ENCODE results near the gene IGFALS.

The IGFALS gene

GRCh38 chr16:1775846-1776671 is 17.4 kb downstream of the IGFALS start:
- no peak for DNase-seq (ENCODE audit: low spot score)

DNA sequence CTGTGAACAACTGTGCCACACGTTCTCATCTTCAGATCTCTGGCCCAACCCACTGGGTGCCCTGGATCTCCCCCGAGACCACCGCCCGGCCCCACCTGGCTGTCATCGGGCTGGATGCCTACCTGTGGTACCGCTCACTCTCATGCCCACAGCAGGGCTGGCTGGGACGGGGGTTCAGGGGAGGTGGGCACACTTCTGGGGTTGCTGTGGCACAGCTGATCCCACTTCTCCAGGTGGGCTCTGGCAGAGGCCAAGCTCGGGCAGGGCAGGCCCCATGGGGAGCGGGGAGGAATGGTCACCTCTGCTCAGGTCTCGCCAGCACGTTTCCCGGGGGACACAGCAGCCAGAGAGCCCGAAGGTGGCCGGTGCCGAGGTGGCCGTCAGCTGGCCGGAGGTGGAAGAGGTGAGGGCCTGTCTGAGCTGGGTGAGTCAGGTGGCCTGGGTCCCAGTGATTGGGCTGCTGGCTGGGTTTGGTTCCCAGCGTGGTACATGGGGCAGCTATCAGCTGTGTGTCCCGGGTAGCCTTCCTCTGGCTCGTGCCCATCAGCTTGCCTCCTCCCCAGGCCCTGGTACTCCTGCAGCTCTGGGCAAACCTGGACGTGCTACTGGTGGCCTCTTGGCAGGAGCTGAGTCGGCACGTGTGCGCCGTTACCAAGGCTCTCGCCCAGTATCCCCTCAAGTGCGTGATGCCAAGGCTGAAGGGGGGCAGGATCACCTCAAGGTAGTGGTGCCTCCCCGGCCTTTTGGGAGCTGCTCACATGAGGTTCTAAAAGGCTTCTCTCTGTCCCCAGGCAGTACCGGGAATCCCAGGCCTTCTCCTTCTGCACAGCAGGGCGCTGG is 18.3 kb downstream of the IGFALS start:
- no peak for DNase-seq (ENCODE audit: low spot score)

GRCh38 chr16:1774448-1774780 is 19.1 kb downstream of the IGFALS start:
- no peak for DNase-seq (ENCODE audit: low spot score)

DNA sequence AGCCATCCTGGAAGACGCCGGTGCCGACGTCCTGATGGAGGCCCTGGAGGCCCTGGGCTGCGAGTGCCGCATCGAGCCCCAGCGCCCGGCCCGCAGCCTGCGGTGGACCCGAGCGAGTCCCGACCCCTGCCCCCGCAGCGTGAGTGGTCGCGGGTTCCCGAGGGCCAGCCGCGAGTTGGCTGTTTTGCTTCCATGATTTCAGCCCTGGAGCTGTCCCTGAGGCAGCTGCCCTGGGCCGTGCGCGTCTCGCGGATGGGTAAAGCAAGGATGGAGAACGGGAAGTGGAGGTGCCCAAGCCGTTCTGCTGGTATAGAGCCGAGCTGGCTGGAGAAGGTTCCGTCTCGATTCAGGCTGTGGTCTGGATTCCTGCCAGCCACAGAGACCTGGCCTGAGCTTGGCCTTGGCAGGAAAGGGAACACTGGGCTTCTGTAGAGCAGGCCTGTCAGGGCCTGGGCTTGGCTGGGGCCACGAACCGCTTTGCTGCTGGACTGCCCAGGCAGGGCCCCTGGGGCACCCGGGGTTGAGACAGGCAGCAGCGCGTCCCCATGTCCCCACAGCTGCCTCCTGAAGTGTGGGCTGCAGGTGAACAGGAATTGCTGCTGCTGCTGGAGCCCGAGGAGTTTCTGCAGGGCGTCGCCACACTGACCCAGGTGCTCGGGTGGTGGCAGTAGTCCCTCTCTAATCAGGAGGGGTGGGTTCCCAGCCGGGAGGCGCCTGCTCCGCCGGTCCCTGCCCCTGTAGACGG is 19.6 kb downstream of the IGFALS start:
- peak; percentile 17 for DNase-seq (ENCODE audit: low spot score)

DNA sequence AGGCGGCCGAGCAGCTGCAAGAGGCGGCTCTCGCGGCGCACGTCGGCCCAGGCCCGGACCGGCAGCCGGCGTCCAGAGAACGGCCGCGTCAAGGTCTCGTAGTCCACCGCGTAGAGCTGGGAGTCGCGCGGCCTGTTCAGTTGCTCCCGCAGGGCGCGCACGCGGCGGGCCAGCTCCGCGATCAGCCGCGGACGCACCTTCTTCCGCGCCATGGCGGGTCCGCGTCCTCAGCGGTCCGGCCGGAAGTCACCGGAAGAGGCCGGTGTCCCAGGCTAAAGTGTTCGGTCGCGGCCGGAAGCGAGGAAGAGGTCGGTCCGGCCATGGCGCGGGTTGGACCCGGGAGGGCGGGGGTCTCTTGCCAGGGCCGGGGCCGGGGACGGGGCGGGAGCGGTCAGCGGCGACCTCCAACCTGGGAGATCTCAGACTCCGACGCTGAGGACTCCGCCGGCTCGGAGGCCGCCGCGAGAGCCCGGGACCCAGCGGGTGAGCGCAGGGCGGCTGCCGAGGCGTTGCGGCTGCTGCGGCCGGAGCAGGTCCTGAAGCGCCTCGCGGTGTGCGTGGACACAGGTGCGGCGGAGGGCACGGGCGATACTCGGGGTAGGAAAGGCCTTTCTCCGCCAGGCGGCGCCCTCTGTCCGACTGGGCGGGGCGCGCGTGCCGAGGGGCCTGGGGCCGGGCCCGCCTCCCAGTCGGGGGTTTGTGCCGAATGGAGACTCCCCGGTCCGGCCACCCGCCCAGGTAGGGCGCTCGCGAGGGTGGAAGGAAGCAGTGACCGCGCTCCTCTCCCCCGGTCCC is 20.4 kb downstream of the IGFALS start, which contains the start of gene MRPS34:
MRPS34 (minus strand) TSS at position 227 of the 795 bp plus-strand sequence; CDS start at position 212, 15 bp downstream.
- peak; percentile 83 for DNase-seq (ENCODE audit: low spot score)

- peak; percentile 35 for DNase-seq (ENCODE audit: low spot score)
Measured at GRCh38 chr16:1772362-1772907, 21.1 kb downstream of the IGFALS start, which contains the start of gene EME2. Gene EME2, plus strand, starts transcription at chr16:1772810. Its CDS starts 418 bp downstream, at chr16:1773228.

GRCh38 chr16:1771864-1772361 is 21.6 kb downstream of the IGFALS start:
- DNase-seq (ENCODE audit: low spot score): no peak

DNA sequence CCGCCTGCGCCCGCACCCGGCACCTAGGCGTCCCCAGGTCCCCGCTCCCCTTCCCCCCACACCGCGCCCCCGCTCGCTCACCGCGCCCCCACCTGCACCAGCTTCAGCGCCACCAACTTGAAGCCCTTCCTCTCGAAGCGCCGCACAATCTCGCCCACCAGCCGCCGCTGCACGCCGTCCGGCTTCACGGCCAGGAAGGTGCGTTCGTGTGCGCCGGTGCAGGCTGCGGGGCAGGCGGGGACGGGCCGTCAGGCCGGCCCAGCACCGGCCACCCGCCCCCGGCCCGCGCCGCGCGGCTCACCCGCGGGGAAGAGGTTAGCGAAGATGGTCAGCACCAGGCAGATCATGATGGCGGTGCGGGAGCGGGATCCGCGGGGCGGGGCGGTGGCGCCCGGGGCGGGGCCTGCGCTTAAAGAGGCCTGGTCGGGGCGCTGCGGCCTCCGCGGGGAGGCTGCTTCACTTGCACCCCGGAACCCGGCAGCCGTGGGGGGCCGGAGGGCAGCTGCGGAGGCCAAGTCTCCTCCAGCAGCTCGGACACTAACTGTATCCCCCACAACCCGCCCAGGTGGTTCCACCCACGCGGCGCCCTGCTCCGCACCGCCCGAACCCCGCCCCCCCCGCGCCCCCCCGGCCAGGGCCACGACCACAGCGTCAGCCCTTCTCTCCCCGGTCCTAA is 22.2 kb downstream of the IGFALS start, which contains the start of gene NME3:
NME3 (minus strand) TSS at position 356 of the 676 bp plus-strand sequence; CDS start at position 347, 9 bp downstream.
- DNase-seq (ENCODE audit: low spot score): peak; percentile 61

DNA sequence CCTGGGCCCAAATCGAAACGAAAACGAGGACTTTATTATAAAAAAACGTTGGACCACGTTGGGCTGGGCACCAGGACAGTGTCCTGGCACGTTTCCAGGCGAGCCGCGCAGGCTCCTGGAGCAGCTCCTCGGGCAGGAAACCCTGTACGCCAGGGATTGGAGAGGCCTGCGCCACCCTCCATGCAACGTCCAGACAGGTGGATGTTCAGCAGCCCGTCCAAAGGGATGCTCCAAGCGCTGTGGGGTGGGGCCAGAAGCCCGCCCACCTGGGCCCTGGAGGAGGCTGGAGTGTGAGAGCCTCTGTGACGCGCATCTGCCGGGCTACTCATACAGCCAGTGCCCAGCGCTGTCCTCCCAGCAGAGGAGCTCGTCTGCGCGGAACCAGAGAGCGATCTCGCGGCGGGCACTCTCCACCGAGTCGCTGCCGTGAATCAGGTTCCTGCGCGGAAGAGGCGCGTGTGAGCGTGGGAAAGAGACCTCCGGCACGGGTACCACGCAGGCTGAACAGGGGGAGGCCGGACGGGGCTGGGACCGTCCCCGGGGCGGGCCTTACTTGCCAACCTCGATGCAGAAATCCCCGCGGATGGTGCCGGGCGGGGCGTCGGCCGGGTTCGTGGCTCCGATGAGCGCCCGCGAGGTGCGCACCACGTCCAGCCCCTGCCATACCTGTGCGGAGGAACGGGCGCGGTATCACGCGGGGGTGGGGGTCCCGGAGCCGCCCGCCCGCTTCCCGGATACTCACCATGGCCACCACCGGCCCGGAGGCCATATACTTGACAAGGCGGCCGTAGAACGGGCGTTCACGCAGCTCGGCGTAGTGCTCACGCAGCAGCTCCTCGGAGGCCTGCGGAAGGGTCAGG is 22.9 kb downstream of the IGFALS start:
- DNase-seq (ENCODE audit: low spot score): peak; percentile 4

DNA sequence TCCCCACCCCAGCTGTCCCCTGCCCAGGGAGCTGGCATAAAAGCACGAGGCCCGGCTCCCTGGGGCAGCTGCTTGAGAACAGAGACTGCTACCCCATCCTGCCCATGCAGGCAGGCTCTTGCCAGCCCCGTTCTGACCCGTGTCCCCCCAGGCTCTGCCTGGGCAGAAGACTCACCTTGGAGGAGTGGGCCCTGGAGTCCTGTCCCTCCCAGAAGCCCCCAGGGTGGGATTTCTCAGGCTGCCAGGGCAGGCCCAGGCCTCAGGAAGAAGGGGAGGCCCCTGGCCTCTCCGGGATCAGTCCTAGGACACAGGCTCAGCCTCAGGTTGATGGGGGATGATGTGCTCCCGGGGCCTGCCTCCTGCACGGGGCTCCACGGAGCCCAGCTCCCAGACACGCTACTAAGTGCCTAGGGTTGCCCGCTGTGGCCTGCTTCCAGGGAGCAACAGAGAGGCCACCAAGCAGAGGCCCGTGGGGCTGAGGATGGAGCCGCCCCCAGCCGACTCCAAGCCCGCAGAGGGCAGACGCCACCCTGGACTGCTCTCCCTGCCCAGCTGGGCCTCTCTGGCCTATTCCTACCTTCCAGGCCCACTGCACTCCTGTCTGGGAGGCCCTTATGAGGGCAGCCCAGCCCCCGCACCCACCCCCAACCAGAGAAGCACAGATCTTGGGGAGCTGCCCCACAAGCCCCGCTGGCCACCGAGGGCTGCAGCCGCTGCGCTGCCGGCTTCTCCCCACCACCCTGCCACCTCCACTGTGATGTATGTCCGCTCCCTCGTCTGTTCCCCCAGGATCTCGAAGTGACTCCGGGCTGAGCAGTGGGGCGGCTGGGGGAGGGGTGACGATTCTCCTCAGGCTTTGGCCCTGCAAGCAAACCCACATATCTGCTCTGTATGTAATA is 23.9 kb downstream of the IGFALS start:
- DNase-seq (ENCODE audit: low spot score): no peak

DNA sequence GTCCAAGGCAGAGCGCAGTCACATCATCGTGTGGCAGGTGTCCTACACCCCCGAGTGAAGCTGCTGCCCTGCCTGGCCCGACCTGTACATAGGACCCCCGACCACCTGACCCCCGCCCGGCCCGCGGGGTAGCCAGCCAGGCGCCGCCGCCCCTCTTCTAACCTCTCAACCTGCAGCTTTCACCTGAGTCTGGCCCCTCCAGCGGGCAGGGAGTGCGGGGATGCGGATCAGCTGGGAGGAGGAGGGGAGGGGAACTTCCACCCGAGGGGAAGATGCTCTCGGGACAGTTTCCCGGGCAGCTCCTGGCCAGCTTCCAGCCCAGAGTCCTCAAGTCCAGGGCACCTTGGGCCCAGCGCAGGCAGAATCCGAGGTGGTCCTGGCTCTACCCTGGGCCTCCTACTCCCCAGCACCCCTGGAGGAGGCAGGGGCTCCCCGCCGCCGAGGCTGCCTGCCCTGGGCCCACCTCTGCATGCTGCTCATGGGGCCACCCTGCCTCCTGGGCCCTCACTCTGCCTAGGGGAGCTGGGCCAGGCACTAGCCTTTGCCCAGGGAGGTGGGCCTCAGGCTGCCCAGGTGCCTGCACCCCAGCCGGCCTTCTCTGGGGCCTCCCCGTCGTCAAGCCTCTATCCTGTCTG is 24.6 kb downstream of the IGFALS start:
- DNase-seq (ENCODE audit: low spot score): no peak

DNA sequence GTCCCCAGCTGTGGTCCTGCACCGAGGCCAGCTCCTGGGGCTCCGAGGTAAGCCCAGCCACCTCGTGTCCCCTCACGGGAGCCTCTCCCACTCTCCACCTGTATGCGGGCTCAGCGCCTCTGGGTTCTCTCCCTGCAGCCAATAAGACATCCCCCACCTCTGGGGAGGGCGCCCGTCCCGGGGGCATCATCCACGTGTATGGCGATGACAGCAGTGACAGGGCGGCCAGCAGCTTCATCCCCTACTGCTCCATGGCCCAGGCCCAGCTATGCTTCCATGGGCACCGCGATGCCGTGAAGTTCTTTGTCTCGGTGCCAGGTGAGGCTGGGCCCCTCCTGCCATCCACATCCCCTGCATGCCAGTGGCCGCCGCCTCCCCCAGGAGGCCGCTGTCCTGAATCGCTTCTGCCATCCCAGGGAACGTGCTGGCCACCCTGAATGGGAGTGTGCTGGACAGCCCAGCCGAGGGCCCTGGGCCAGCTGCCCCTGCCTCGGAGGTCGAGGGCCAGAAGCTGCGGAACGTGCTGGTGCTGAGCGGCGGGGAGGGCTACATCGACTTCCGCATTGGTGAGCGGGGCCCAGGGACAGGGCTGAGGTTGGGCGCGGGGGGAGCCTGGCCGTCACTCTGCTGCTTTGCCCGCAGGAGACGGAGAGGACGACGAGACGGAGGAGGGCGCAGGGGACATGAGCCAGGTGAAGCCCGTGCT is 25.3 kb downstream of the IGFALS start:
- no peak for DNase-seq (ENCODE audit: low spot score)

DNA sequence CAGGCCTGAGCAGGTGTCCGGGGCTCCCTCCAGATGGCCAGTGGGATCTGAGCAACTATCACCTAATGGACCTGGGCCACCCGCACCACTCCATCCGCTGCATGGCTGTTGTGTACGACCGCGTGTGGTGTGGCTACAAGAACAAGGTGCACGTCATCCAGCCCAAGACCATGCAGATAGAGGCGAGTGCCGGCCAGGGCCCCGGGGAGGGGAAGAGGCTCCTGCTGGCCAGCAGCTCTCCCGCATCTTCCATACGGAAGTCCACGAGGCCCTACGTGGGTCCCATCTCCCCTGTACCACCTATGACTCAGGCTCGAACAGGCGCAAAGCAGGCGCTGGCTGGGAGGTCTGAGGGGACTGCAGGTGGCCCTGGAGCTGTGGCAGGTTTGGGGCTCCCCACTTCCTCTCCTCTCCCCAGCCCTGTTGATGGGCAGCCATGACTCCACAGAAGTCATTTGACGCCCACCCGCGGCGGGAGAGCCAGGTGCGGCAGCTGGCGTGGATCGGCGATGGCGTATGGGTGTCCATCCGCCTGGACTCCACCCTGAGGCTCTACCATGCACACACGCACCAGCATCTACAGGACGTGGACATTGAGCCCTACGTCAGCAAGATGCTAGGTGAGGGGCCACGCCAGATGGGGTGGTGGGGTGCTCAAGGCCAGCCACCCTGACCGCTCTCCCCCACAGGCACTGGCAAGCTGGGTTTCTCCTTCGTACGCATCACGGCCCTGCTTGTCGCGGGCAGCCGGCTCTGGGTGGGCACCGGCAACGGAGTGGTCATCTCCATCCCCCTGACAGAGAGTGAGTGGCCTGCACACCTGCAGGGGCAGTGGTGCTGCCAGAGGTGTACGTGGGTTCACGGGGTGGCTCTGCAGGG is 26.1 kb downstream of the IGFALS start:
- DNase-seq (ENCODE audit: low spot score): no peak

GRCh38 chr16:1766701-1767100 is 26.8 kb downstream of the IGFALS start:
- no peak for DNase-seq (ENCODE audit: low spot score)

- no peak for DNase-seq (ENCODE audit: low spot score)
Measured at GRCh38 chr16:1766231-1766630, 27.3 kb downstream of the IGFALS start.

DNA sequence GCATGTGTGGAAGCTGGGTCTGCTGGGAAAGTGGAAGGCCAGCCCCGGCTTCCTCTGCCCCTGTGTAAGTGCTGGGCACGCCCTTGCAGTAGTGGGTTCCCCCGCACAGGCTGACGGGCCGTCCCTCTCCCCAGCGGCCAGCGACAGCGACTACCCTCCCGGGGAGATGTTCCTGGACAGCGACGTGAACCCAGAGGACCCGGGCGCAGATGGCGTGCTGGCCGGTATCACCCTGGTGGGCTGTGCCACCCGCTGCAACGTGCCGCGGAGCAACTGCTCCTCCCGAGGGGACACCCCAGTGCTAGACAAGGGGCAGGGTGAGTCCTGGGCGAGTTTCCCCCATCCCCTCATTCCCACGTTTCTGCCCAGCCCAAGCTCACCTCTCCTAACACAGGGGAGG is 27.7 kb downstream of the IGFALS start:
- no peak for DNase-seq (ENCODE audit: low spot score)

All from hematopoietic multipotent progenitor cell treated with erythropoietin and hydrocortisone succinate and interleukin-3 and kit ligand, for 15 days (in vitro differentiated cells).